22Rv1 (cell line): ENCODE data around the gene CHRNA4.

Source experiments
- ZFX ChIP-seq: fragments of 450-650 bp; IDR thresholded peaks from 2 replicates; pipeline ENCODE4 v1.6.1; 2017; ENCODE audit warnings: antibody characterized with exemption, borderline replicate concordance
- TF ChIP-seq, protein P1 (sequence below): fragments of 450-650 bp; IDR thresholded peaks from 2 replicates; pipeline ENCODE4 v1.5.1; 2017; ENCODE audit warnings: mild to moderate bottlenecking

GRCh38 chr20:63298731-63299312 lies 62.3 kb downstream of the CHRNA4 start:
- TF ChIP-seq, protein P1, sequence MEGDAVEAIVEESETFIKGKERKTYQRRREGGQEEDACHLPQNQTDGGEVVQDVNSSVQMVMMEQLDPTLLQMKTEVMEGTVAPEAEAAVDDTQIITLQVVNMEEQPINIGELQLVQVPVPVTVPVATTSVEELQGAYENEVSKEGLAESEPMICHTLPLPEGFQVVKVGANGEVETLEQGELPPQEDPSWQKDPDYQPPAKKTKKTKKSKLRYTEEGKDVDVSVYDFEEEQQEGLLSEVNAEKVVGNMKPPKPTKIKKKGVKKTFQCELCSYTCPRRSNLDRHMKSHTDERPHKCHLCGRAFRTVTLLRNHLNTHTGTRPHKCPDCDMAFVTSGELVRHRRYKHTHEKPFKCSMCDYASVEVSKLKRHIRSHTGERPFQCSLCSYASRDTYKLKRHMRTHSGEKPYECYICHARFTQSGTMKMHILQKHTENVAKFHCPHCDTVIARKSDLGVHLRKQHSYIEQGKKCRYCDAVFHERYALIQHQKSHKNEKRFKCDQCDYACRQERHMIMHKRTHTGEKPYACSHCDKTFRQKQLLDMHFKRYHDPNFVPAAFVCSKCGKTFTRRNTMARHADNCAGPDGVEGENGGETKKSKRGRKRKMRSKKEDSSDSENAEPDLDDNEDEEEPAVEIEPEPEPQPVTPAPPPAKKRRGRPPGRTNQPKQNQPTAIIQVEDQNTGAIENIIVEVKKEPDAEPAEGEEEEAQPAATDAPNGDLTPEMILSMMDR = no peak
- no peak for TF ChIP-seq ZFX
